ENCODE data around the gene KCNIP3. TPM values are rescaled to one million over a fixed set of nuclear protein-coding genes. Genes with fewer than 3 reads are reported as not detected.

The KCNIP3 gene
- total and polyA plus RNA-seq, 4 donors = 0.26 to 1.1 (median 0.62) TPM

DNA sequence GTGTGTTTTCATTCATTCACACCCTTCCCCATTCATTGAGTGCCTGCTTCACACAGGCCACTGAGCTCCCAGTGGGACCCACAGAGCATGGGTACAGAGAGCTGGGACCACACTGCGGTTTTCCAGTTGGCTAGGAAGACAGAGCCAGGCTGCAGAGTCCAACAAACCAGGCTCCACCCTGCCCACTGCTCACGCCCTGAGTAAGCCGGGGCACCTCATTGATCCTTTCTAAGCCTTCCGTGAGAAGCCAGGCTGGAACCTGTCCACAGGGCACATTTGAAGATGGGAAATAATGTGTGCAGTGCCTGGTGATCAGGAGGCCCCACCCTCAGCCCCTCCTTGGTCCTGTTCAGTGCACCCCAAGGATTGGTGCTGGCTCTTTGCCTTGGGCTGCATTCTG, 13.5 kb downstream of the KCNIP3 start (continued):
- TF ChIP-seq CTCF (IDR thresholded peaks at IDR 0.05; ENCODE audit: low read depth, low read length, missing input control) = no peak

DNA sequence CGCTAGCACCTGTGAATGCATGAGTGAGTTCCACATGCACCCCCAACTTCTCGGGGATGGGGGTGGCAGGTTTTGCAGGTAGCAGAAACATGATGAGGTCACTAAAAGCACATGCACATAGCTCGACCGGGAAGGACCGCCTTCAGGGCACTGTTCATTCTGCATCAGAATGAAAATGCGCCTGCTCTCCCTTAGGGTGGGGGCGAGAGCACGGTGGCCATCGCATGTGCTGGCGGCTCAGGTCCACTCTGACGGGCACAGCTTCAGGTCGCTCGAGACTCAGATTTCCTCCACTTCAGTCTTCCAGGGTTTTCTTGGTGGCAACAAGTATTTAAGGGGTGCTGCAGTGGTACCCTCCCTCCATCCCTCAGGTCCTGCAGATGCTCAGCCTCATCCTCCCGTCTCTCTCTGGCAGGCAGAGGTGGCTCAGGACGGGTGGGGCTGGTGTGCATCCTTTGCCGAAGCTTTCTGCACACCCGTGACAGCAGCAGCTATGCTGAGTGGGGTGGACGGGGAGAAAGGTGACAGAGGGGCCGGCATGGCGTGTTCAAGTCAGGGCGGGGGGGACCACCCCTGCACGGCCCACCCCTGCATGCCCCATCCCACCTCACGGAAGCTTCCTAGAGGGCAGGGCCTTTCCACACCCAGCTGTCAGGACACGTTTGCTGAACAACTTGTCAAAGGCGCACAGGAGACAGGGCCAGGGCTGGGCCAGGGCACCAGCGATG, 14.8 kb downstream of the KCNIP3 start:
- H3K27me3 ChIP-seq (ENCODE audit: control insufficient read depth in 4 of 4, insufficient read depth in 4 of 4, low read length in 3 of 4) = no peaks in the 10 kb centered on the region
- H3K9me3 ChIP-seq (ENCODE audit: control insufficient read depth in 4 of 4, low read length in 3 of 4) = no peaks in the 10 kb centered on the region
- no peak overlapping the region for H3K4me3 ChIP-seq (ENCODE audit: low read depth in 1 of 3, low read length in 3 of 3)
- no peak for DNase-seq (ENCODE audit: low spot score)
- H3K4me1 ChIP-seq (ENCODE audit: control insufficient read depth in 4 of 4, insufficient read depth in 4 of 4, low read length in 3 of 4) = no peaks in the 10 kb centered on the region
- TF ChIP-seq FOXA1 (IDR thresholded peaks at IDR 0.05) = no peak
- TF ChIP-seq RXRA (IDR thresholded peaks at IDR 0.05) = no peak
- no peak for TF ChIP-seq JUND (IDR thresholded peaks at IDR 0.05)
- TF ChIP-seq EGR1 (IDR thresholded peaks at IDR 0.05; ENCODE audit: low read depth in 2 of 2) = no peak
- no peak for TF ChIP-seq YY1 (IDR thresholded peaks at IDR 0.05)
- no peak for TF ChIP-seq ZBTB33 (IDR thresholded peaks at IDR 0.05)
- TF ChIP-seq HNF4G (IDR thresholded peaks at IDR 0.05) = no peak
- no peak for TF ChIP-seq CTCF (IDR thresholded peaks at IDR 0.05; ENCODE audit: low read depth, low read length, missing input control)
- no peaks in the 10 kb centered on the region for H3K36me3 ChIP-seq (ENCODE audit: control insufficient read depth in 4 of 4, insufficient read depth in 3 of 4, low read depth in 1 of 4, low read length in 3 of 4)
- no peak overlapping the region for H3K9ac ChIP-seq (ENCODE audit: low read depth in 1 of 2, low read length in 2 of 2)
- 84% methylated on average over 26 of the region's 26 CpGs for WGBS
- no peak overlapping the region for H3K27ac ChIP-seq (ENCODE audit: low read depth in 1 of 2, low read length in 2 of 2)

GRCh38 chr2:95312543-95313201, 15.5 kb downstream of the KCNIP3 start:
- no peak overlapping the region for H3K27ac ChIP-seq (ENCODE audit: low read depth in 1 of 2, low read length in 2 of 2)
- H3K36me3 ChIP-seq (ENCODE audit: control insufficient read depth in 4 of 4, insufficient read depth in 3 of 4, low read depth in 1 of 4, low read length in 3 of 4) = no peaks in the 10 kb centered on the region
- no peak overlapping the region for H3K4me3 ChIP-seq (ENCODE audit: low read depth in 1 of 3, low read length in 3 of 3)
- H3K4me1 ChIP-seq (ENCODE audit: control insufficient read depth in 4 of 4, insufficient read depth in 4 of 4, low read length in 3 of 4) = no peaks in the 10 kb centered on the region
- H3K9ac ChIP-seq (ENCODE audit: low read depth in 1 of 2, low read length in 2 of 2) = no peak overlapping the region
- no peaks in the 10 kb centered on the region for H3K9me3 ChIP-seq (ENCODE audit: control insufficient read depth in 4 of 4, low read length in 3 of 4)
- H3K27me3 ChIP-seq (ENCODE audit: control insufficient read depth in 4 of 4, insufficient read depth in 4 of 4, low read length in 3 of 4) = no peaks in the 10 kb centered on the region
- WGBS = 86% methylated on average over 24 of the region's 24 CpGs
- DNase-seq (ENCODE audit: low spot score) = no peak
- TF ChIP-seq ZBTB33 (IDR thresholded peaks at IDR 0.05) (no peak), RAD21 (IDR thresholded peaks at IDR 0.05) (no peak), FOXA1 (IDR thresholded peaks at IDR 0.05) (no peak), CTCF (IDR thresholded peaks at IDR 0.05; ENCODE audit: low read depth, low read length, missing input control) (no peak), TAF1 (conservative IDR thresholded peaks at IDR 0.05) (no peak), GABPA (IDR thresholded peaks at IDR 0.05 in 1 of 2, conservative IDR thresholded peaks at IDR 0.05 in 1 of 2) (no peak)
- TF ChIP-seq, protein P1, sequence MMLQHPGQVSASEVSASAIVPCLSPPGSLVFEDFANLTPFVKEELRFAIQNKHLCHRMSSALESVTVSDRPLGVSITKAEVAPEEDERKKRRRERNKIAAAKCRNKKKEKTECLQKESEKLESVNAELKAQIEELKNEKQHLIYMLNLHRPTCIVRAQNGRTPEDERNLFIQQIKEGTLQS (IDR thresholded peaks at IDR 0.05) = no peak

Measured in liver (tissue), 9 donors.